Measurements from ENCODE around the gene SPRTN. TPM values are rescaled to one million over a fixed set of nuclear protein-coding genes. Genes with fewer than 3 reads are reported as not detected.

Gene SPRTN
- polyA plus RNA-seq, 1 experiment = 10.0 TPM

DNA sequence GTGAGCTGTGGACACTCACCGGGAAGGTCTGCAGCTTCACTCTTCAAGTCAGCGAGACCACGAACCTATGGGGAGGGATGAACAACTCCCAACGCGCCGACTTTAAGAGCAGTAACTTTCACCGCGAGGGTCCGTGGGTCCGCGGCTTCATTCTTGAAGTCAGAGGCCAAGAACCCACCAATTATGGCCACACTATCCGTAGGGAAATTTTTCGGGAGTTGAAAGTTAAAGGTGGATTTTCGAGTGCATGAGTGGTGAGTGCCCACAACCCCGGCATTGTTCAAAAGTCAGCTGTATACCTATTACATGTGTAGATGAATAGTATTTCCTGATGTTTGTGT, 20.1 kb upstream of the SPRTN start:
- TF ChIP-seq, protein P1, sequence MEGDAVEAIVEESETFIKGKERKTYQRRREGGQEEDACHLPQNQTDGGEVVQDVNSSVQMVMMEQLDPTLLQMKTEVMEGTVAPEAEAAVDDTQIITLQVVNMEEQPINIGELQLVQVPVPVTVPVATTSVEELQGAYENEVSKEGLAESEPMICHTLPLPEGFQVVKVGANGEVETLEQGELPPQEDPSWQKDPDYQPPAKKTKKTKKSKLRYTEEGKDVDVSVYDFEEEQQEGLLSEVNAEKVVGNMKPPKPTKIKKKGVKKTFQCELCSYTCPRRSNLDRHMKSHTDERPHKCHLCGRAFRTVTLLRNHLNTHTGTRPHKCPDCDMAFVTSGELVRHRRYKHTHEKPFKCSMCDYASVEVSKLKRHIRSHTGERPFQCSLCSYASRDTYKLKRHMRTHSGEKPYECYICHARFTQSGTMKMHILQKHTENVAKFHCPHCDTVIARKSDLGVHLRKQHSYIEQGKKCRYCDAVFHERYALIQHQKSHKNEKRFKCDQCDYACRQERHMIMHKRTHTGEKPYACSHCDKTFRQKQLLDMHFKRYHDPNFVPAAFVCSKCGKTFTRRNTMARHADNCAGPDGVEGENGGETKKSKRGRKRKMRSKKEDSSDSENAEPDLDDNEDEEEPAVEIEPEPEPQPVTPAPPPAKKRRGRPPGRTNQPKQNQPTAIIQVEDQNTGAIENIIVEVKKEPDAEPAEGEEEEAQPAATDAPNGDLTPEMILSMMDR (IDR thresholded peaks at IDR 0.05; ENCODE audit: insufficient read depth, low read depth, low read length) = no peak
- ChIA-PET CTCF (interaction anchor here (0.6 to 1.9 kb wide), 2 partner anchors 90 to 272 kb away, joined by 3 to 6 read pairs; no protein-coding TSS in a partner anchor), POLR2A (no interaction called here)
- H3K27me3 ChIP-seq (ENCODE audit: control insufficient read depth, insufficient read depth, low read length) = no peaks in the 10 kb centered on the region; the same call in 1 of the 2 replicates
- no peaks in the 10 kb centered on the region for H3K36me3 ChIP-seq (ENCODE audit: control insufficient read depth, insufficient read depth, low read length)
- H3K4me3 ChIP-seq (ENCODE audit: low read depth, low read length) = no peak overlapping the region
- DNase-seq (ENCODE audit: low read depth) = no peak

DNA sequence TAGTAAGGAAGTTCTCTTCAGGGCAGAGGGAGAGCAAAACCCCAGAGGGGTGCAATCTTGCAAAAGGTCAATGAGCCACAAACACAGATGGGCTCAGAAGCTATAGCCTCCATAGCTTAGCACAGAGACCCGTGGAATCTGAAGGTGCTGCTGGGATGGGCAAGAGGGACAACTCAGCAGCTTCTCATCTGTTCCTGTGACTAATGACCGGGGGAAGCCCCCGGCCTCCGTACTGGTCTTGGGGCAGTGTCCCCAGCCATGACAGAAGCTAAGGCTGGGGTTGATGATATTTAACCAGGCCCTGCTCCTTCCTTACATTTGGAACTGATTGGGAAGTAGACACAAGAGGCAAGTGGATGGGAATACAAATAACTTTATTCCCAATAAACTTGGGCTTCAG, 19.5 kb upstream of the SPRTN start:
- Histone ChIP-seq H3K36me3 (ENCODE audit: control insufficient read depth, insufficient read depth, low read length) (no peaks in the 10 kb centered on the region), H3K27me3 (ENCODE audit: control insufficient read depth, insufficient read depth, low read length) (no peaks in the 10 kb centered on the region; the same call in 1 of the 2 replicates), H3K4me3 (ENCODE audit: low read depth, low read length) (no peak overlapping the region)
- DNase-seq (ENCODE audit: low read depth) = no peak
- POLR2A ChIA-PET = no interaction called here
- CTCF ChIA-PET = interaction anchor here (0.6 to 1.0 kb wide), 2 partner anchors 15 to 90 kb away, joined by 3 read pairs; no protein-coding TSS in a partner anchor
- TF ChIP-seq, protein P1 (IDR thresholded peaks at IDR 0.05; ENCODE audit: insufficient read depth, low read depth, low read length) = no peak

DNA sequence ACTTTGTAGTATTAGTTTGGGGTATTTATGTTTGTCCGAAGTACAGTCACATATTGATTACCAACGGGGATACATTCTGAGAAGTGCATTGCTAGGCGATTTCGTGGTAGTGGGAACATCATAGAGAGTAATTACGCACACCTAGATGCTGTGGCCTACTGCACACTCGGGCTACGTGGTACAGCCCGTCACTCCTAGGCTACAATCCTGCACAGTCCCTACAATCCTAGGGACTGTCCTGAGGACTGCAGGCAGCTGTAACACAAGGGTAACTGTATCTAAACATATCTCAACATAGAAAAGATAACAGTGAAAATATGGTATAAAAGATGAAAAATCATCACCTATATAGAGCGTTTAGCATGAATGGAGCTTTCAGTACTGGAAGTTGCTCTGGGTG, 19.0 kb upstream of the SPRTN start:
- H3K36me3 ChIP-seq (ENCODE audit: control insufficient read depth, insufficient read depth, low read length) = no peaks in the 10 kb centered on the region
- no peak for DNase-seq (ENCODE audit: low read depth)
- H3K4me3 ChIP-seq (ENCODE audit: low read depth, low read length) = no peak overlapping the region
- POLR2A ChIA-PET = no interaction called here
- no peaks in the 10 kb centered on the region for H3K27me3 ChIP-seq (ENCODE audit: control insufficient read depth, insufficient read depth, low read length)
- TF ChIP-seq, protein P1 (IDR thresholded peaks at IDR 0.05; ENCODE audit: insufficient read depth, low read depth, low read length) = no peak
- CTCF ChIA-PET = interaction anchor here (1.0 kb wide), 1 partner anchor 14 kb away, joined by 3 read pairs; no protein-coding TSS in a partner anchor

DNA sequence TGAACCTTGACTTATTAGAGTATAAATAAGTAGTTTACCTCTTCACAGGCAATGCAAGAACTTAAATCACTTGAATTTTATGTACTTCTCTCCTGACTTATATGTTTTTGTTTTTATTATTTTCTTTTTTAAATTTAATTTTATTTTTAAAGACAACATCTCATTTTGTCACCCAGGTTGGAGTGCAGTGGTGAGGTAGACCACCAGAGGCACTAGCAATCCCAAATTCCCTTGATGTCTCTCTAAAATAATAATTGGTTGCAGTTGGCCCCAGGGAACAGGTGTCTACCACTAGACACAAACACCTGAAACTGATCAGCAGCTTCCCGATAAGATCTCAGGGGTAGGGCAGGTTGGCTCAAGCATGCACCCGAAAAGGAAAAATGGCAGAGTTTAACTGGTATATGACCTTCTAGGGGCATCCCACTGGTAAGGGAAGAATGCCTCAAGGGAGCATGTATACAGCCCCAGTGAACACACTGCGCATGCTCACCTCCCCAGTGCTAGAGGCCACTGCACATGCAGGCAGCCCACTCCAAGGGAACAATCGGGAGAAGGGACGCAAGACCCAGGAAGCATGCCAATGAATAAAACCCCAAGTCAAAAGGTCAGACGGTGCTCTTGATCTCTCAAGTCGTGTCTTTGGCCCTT, 15.1 kb upstream of the SPRTN start:
- no peaks in the 10 kb centered on the region for H3K27me3 ChIP-seq (ENCODE audit: control insufficient read depth, insufficient read depth, low read length)
- POLR2A ChIA-PET = no interaction called here
- H3K36me3 ChIP-seq (ENCODE audit: control insufficient read depth, insufficient read depth, low read length) = no peaks in the 10 kb centered on the region
- no peak for DNase-seq (ENCODE audit: low read depth)
- no peak overlapping the region for H3K4me3 ChIP-seq (ENCODE audit: low read depth, low read length)
- CTCF ChIA-PET = no interaction called here
- TF ChIP-seq, protein P1 (IDR thresholded peaks at IDR 0.05; ENCODE audit: insufficient read depth, low read depth, low read length) = no peak

GRCh38 chr1:231324660-231325059, 13.4 kb upstream of the SPRTN start:
- Histone ChIP-seq H3K4me3 (ENCODE audit: low read depth, low read length) (no peak overlapping the region), H3K27me3 (ENCODE audit: control insufficient read depth, insufficient read depth, low read length) (no peaks in the 10 kb centered on the region), H3K36me3 (ENCODE audit: control insufficient read depth, insufficient read depth, low read length) (no peaks in the 10 kb centered on the region)
- ChIA-PET POLR2A (no interaction called here), CTCF (no interaction called here)
- no peak for DNase-seq (ENCODE audit: low read depth)
- TF ChIP-seq, protein P1 (IDR thresholded peaks at IDR 0.05; ENCODE audit: insufficient read depth, low read depth, low read length) = no peak

Data from BJ (cell line).